HL-60/S4 treated with retinoic acid at 250 ng/mL for 4 days and 3 days (cell line): ENCODE measurements around the gene RBP5.

Experiments
- in situ Hi-C: fragments of 300-500 bp; cut with MboI; formaldehyde crosslinking; loops from 2 replicates; pipeline ENCODE4 v1.7.0; 2022; ENCODE audit warnings: low sequenced_read_pairs

Gene RBP5

GRCh38 chr12:7102582-7102981 lies 26.1 kb downstream of the RBP5 start:
- in situ Hi-C loops: no loop called here

GRCh38 chr12:7101694-7102131 lies 27.0 kb downstream of the RBP5 start:
- in situ Hi-C loops: no loop called here

GRCh38 chr12:7101047-7101693 lies 27.5 kb downstream of the RBP5 start:
- in situ Hi-C loops: no loop called here

- in situ Hi-C loops: no loop called here
Measured at GRCh38 chr12:7100239-7100638, 28.4 kb downstream of the RBP5 start.

- in situ Hi-C loops: no loop called here
Measured at GRCh38 chr12:7099290-7099996, 29.2 kb downstream of the RBP5 start.

GRCh38 chr12:7096979-7097378 lies 31.7 kb downstream of the RBP5 start:
- in situ Hi-C loops: no loop called here

GRCh38 chr12:7096006-7096932 lies 32.4 kb downstream of the RBP5 start:
- in situ Hi-C loops: no loop called here

GRCh38 chr12:7093892-7094291 lies 34.8 kb downstream of the RBP5 start:
- in situ Hi-C loops: no loop called here

GRCh38 chr12:7093486-7093885 lies 35.2 kb downstream of the RBP5 start:
- in situ Hi-C loops: no loop called here

GRCh38 chr12:7092986-7093460 lies 35.7 kb downstream of the RBP5 start:
- in situ Hi-C loops: no loop called here

- in situ Hi-C loops: no loop called here
Measured at GRCh38 chr12:7092229-7092985, 36.3 kb downstream of the RBP5 start, which contains the start of gene C1R. Gene C1R, minus strand, starts transcription at chr12:7092445. Its CDS starts 57 bp downstream, at chr12:7092388.

- in situ Hi-C loops: no loop called here
Measured at GRCh38 chr12:7091660-7092228, 36.9 kb downstream of the RBP5 start.

- in situ Hi-C loops: no loop called here
Measured at GRCh38 chr12:7091171-7091570, 37.5 kb downstream of the RBP5 start.

GRCh38 chr12:7090222-7090998 lies 38.3 kb downstream of the RBP5 start:
- in situ Hi-C loops: no loop called here

GRCh38 chr12:7089196-7089871 lies 39.4 kb downstream of the RBP5 start:
- in situ Hi-C loops: no loop called here

- in situ Hi-C loops: no loop called here
Measured at GRCh38 chr12:7083125-7083524, 45.6 kb downstream of the RBP5 start.

GRCh38 chr12:7081037-7081436 lies 47.7 kb downstream of the RBP5 start:
- in situ Hi-C loops: no loop called here

- in situ Hi-C loops: no loop called here
Measured at GRCh38 chr12:7079826-7080125, 48.9 kb downstream of the RBP5 start.

GRCh38 chr12:7078163-7078562 lies 50.5 kb downstream of the RBP5 start:
- in situ Hi-C loops: no loop called here
